Mammary epithelial cell (primary cell): Measurements from ENCODE around the gene MMP11.

ENCODE experiments used
- CTCF ChIP-seq, 2 donors: IDR thresholded peaks in 1 of 2; conservative IDR thresholded peaks in 1 of 2; 2 replicates each; pipeline ENCODE4 v1.5.1; 2011 to 2012; ENCODE audit warnings: inconsistent platforms in 2 of 2, low read length in 2 of 2, mild to moderate bottlenecking in 2 of 2, control low read depth in 1 of 2, low read depth in 1 of 2; ENCODE audit not compliant: insufficient read depth in 1 of 2; ENCODE audit errors: extremely low read depth in 1 of 2
- EZH2 ChIP-seq: IDR thresholded peaks from 2 replicates; pipeline ENCODE4 v1.6.1; 2012; ENCODE audit warnings: low read length, inconsistent platforms, borderline replicate concordance

GRCh38 chr22:23778577-23778900 lies 5.9 kb downstream of the MMP11 start:
- TF ChIP-seq CTCF (conservative IDR thresholded peaks at IDR 0.05 in 1 of 2, IDR thresholded peaks at IDR 0.05 in 1 of 2; ENCODE audit: extremely low read depth in 1 of 2, insufficient read depth in 1 of 2, low read depth in 1 of 2, low read length in 2 of 2) (no peak), EZH2 (no peak)
